H9 (cell line): Measurements from ENCODE around the gene XG. TPM values are rescaled to one million over a fixed set of nuclear protein-coding genes. Genes with fewer than 3 reads are reported as not detected.

ENCODE experiments used
- DNase-seq: peaks from one replicate; pipeline ENCODE4 v3.0.0-alpha.2; 2017
- H2AFZ ChIP-seq: one replicate; pipeline ENCODE4 v1.6.1; 2013; ENCODE audit warnings: mild to moderate bottlenecking, low read length, control low read depth, moderate library complexity
- H2AK5ac ChIP-seq: 2 replicates; pipeline ENCODE4 v1.6.1; 2013; ENCODE audit warnings: low read length, control low read depth, mixed read lengths; ENCODE audit not compliant: insufficient read length
- H2BK120ac ChIP-seq: one replicate; pipeline ENCODE4 v1.6.1; 2013; ENCODE audit warnings: low read depth, mild to moderate bottlenecking, low read length, control low read depth, inconsistent platforms; ENCODE audit not compliant: poor library complexity, severe bottlenecking
- H2BK12ac ChIP-seq: 2 replicates; pipeline ENCODE4 v1.6.1; 2013; ENCODE audit warnings: low read length, control low read depth, mixed read lengths, low read depth; ENCODE audit not compliant: insufficient read length
- H2BK15ac ChIP-seq: 2 replicates; pipeline ENCODE4 v1.6.1; 2013; ENCODE audit warnings: low read depth, low read length, control low read depth
- H2BK20ac ChIP-seq: one replicate; pipeline ENCODE4 v1.6.1; 2013; ENCODE audit warnings: low read depth, mild to moderate bottlenecking, low read length, control low read depth, inconsistent platforms; ENCODE audit not compliant: poor library complexity, severe bottlenecking
- H2BK5ac ChIP-seq: 2 replicates; pipeline ENCODE4 v1.6.1; 2013; ENCODE audit warnings: low read length, control low read depth, mixed read lengths; ENCODE audit not compliant: insufficient read length
- H3K14ac ChIP-seq: 2 replicates; pipeline ENCODE4 v1.6.1; 2013; ENCODE audit warnings: low read length, control low read depth; ENCODE audit not compliant: insufficient read depth
- H3K18ac ChIP-seq: 2 replicates; pipeline ENCODE4 v1.6.1; 2013; ENCODE audit warnings: low read depth, mild to moderate bottlenecking, mixed read lengths, low read length, control low read depth; ENCODE audit not compliant: insufficient read length
- H3K23ac ChIP-seq: 2 replicates; pipeline ENCODE4 v1.6.1; 2013; ENCODE audit warnings: low read length, control low read depth, mixed read lengths, low read depth; ENCODE audit not compliant: insufficient read length
- H3K23me2 ChIP-seq: 2 replicates; pipeline ENCODE4 v1.6.1; 2013; ENCODE audit warnings: low read depth, mild to moderate bottlenecking, mixed read lengths, low read length, control low read depth; ENCODE audit not compliant: insufficient read length, poor library complexity, severe bottlenecking
- H3K27ac ChIP-seq: 2 replicates; pipeline ENCODE4 v1.5.1; 2013; ENCODE audit warnings: low read length, control low read depth, mixed read lengths, low read depth; ENCODE audit not compliant: insufficient read length
- H3K27me3 ChIP-seq: 2 replicates; pipeline ENCODE4 v1.6.1; 2013; ENCODE audit warnings: low read length, control low read depth, inconsistent platforms; ENCODE audit not compliant: insufficient read depth
- H3K4ac ChIP-seq: 2 replicates; pipeline ENCODE4 v1.6.1; 2013; ENCODE audit warnings: low read depth, mild to moderate bottlenecking, control low read depth, inconsistent platforms, low read length, moderate library complexity
- H3K4me1 ChIP-seq: 2 replicates; pipeline ENCODE4 v1.6.1; 2013; ENCODE audit warnings: low read length, control low read depth, inconsistent platforms; ENCODE audit not compliant: insufficient read depth
- H3K4me2 ChIP-seq: 2 replicates; pipeline ENCODE4 v1.6.1; 2013; ENCODE audit warnings: low read length, control low read depth, mixed read lengths; ENCODE audit not compliant: insufficient read length, insufficient read depth
- H3K56ac ChIP-seq: 2 replicates; pipeline ENCODE4 v1.6.1; 2013; ENCODE audit warnings: low read depth, mild to moderate bottlenecking, mixed read lengths, low read length, control low read depth; ENCODE audit not compliant: insufficient read length
- H3K79me1 ChIP-seq: 2 replicates; pipeline ENCODE4 v1.6.1; 2013; ENCODE audit warnings: low read depth, mild to moderate bottlenecking, moderate library complexity, low read length, control low read depth, inconsistent platforms; ENCODE audit not compliant: insufficient read depth, poor library complexity, severe bottlenecking
- H3K79me2 ChIP-seq: 2 replicates; pipeline ENCODE4 v1.6.1; 2013; ENCODE audit warnings: low read length, control low read depth, inconsistent platforms; ENCODE audit not compliant: insufficient read depth
- H3K9ac ChIP-seq: 2 replicates; pipeline ENCODE4 v1.6.1; 2013; ENCODE audit warnings: low read length, control low read depth, mixed read lengths; ENCODE audit not compliant: insufficient read length; ENCODE audit errors: extremely low read depth
- H3K9me3 ChIP-seq: one replicate; pipeline ENCODE4 v1.6.1; 2013; ENCODE audit warnings: low read depth, low read length, inconsistent platforms; ENCODE audit not compliant: control insufficient read depth
- H3T11ph ChIP-seq: one replicate; pipeline ENCODE4 v1.6.1; 2013; ENCODE audit warnings: mild to moderate bottlenecking, low read length, control low read depth, inconsistent platforms
- H4K20me1 ChIP-seq: one replicate; pipeline ENCODE4 v1.6.1; 2013; ENCODE audit not compliant: control insufficient read depth, insufficient read length, insufficient read depth
- H4K5ac ChIP-seq: 2 replicates; pipeline ENCODE4 v1.6.1; 2013; ENCODE audit warnings: low read depth, mild to moderate bottlenecking, mixed read lengths, low read length, control low read depth; ENCODE audit not compliant: insufficient read length
- H4K8ac ChIP-seq: replicated peaks from 2 replicates; pipeline ENCODE4 v1.6.1; 2013; ENCODE audit warnings: low read length, control low read depth, mixed read lengths, low read depth; ENCODE audit not compliant: insufficient read length
- H4K91ac ChIP-seq: 2 replicates; pipeline ENCODE4 v1.6.1; 2013; ENCODE audit warnings: low read depth, mild to moderate bottlenecking, moderate library complexity, mixed read lengths, low read length, control low read depth; ENCODE audit not compliant: insufficient read length
- H3K27ac Mint-ChIP-seq, 3 experiments: 2 replicates in 2 of 3; 3 replicates in 1 of 3; pipeline ENCODE4 v1.8.0; 2020 to 2021; ENCODE audit warnings: mixed read lengths in 3 of 3, mild to moderate bottlenecking in 1 of 3, moderate library complexity in 1 of 3
- H3K27me3 Mint-ChIP-seq: 2 replicates; pipeline ENCODE4 v1.8.0; 2021; ENCODE audit warnings: low read depth, mild to moderate bottlenecking, moderate library complexity, mixed read lengths
- H3K36me3 Mint-ChIP-seq, 3 experiments: 2 replicates in 2 of 3; 3 replicates in 1 of 3; pipeline ENCODE4 v1.8.0; 2020 to 2021; ENCODE audit warnings: low read depth in 3 of 3, mixed read lengths in 3 of 3; ENCODE audit not compliant: insufficient read depth in 1 of 3
- H3K4me1 Mint-ChIP-seq, 2 experiments: 2 replicates each; pipeline ENCODE4 v1.8.0; 2020; ENCODE audit warnings: mixed read lengths in 2 of 2
- H3K4me3 Mint-ChIP-seq, 2 experiments: 2 replicates in 1 of 2; 3 replicates in 1 of 2; pipeline ENCODE4 v1.8.0; 2020 to 2021; ENCODE audit warnings: mild to moderate bottlenecking in 2 of 2, mixed read lengths in 2 of 2, moderate library complexity in 1 of 2
- H3K9me3 Mint-ChIP-seq, 2 experiments: 2 replicates in 1 of 2; 3 replicates in 1 of 2; pipeline ENCODE4 v1.8.0; 2020; ENCODE audit warnings: mild to moderate bottlenecking in 2 of 2, mixed read lengths in 2 of 2, moderate library complexity in 1 of 2
- WGBS: extraction: QIAGEN DNeasy Blood & Tissue Kit; methylation state at CpG from one replicate; pipeline ENCODE4 v1.1.7; 2013; ENCODE audit warnings: missing lambda C conversion rate, low lambda C conversion rate, mixed read lengths; ENCODE audit not compliant: insufficient read length; ENCODE audit errors: extremely low coverage; 5-methylcytosine and 5-hydroxymethylcytosine counted together
- total RNA-seq: library from RNA; stranded (reverse); gene quantifications from 2 replicates; pipeline ENCODE4 v1.2.1, GENCODE V29; 2021
- TF ChIP-seq, protein P1 (sequence below): fragments of 200-600 bp; sonication (generic); conservative IDR thresholded peaks from 3 replicates; pipeline ENCODE4 v1.8.0; 2021; ENCODE audit warnings: antibody characterized with exemption, mild to moderate bottlenecking

The XG gene
- total RNA-seq, 1 experiment from 2014 or later = 1.1 TPM

- no peak overlapping the region for H3K4ac ChIP-seq
- no peak overlapping the region for H2BK12ac ChIP-seq
- no peaks in the 10 kb centered on the region for H3K79me2 ChIP-seq
- peaks cover 30 to 31% of the 10 kb centered on the region in 2 experiments for H3K4me1 Mint-ChIP-seq
- no peak overlapping the region for H3K9ac ChIP-seq
- H3K4me1 ChIP-seq = no peaks in the 10 kb centered on the region
- H3K79me1 ChIP-seq = no peaks in the 10 kb centered on the region
- no peak overlapping the region for H3K56ac ChIP-seq
- no CpG with 5 or more reads among the region's 5 CpGs for WGBS
- no peaks in the 10 kb centered on the region for H4K20me1 ChIP-seq
- H3K27me3 ChIP-seq = no peaks in the 10 kb centered on the region
- no peaks in the 10 kb centered on the region for H3K9me3 ChIP-seq
- H2BK120ac ChIP-seq = no peak overlapping the region
- no peak overlapping the region for H3T11ph ChIP-seq
- no peak overlapping the region for H4K5ac ChIP-seq
- H3K27ac Mint-ChIP-seq = peak overlapping the region in 2 of 3 experiments; percentile 24 to 40; a peak in 1 of 7 replicates
- H2BK20ac ChIP-seq = no peak overlapping the region
- H3K4me2 ChIP-seq = no peak overlapping the region
- no peaks in the 10 kb centered on the region for H3K27me3 Mint-ChIP-seq
- H4K91ac ChIP-seq = no peak overlapping the region
- H3K4me3 Mint-ChIP-seq = no peak overlapping the region
- H3K9me3 Mint-ChIP-seq = peaks cover 4 to 5% of the 10 kb centered on the region in 2 experiments; a peak in 3 of 5 replicates
- no peak overlapping the region for H2AK5ac ChIP-seq
- TF ChIP-seq, protein P1, sequence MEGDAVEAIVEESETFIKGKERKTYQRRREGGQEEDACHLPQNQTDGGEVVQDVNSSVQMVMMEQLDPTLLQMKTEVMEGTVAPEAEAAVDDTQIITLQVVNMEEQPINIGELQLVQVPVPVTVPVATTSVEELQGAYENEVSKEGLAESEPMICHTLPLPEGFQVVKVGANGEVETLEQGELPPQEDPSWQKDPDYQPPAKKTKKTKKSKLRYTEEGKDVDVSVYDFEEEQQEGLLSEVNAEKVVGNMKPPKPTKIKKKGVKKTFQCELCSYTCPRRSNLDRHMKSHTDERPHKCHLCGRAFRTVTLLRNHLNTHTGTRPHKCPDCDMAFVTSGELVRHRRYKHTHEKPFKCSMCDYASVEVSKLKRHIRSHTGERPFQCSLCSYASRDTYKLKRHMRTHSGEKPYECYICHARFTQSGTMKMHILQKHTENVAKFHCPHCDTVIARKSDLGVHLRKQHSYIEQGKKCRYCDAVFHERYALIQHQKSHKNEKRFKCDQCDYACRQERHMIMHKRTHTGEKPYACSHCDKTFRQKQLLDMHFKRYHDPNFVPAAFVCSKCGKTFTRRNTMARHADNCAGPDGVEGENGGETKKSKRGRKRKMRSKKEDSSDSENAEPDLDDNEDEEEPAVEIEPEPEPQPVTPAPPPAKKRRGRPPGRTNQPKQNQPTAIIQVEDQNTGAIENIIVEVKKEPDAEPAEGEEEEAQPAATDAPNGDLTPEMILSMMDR = no peak
- H2BK5ac ChIP-seq = no peak overlapping the region
- H2BK15ac ChIP-seq = no peak overlapping the region
- H3K14ac ChIP-seq = no peak overlapping the region
- H4K8ac ChIP-seq = no peak overlapping the region
- H3K23me2 ChIP-seq = no peaks in the 10 kb centered on the region
- H3K23ac ChIP-seq = no peak overlapping the region
- H3K27ac ChIP-seq = no peak overlapping the region
- DNase-seq = no peak
- no peak overlapping the region for H2AFZ ChIP-seq
- peaks cover 0 to 4% (median 0%) of the 10 kb centered on the region in 3 experiments; a peak in 3 of 7 replicates for H3K36me3 Mint-ChIP-seq
- no peak overlapping the region for H3K18ac ChIP-seq
These were observed 13.7 kb downstream of the XG start for GRCh38 chrX:2765549-2765830.
